ENCODE data around the gene CDH16. TPM values are rescaled to one million over a fixed set of nuclear protein-coding genes. Genes with fewer than 3 reads are reported as not detected.
"Not testable (repeated sequence)": the region's sequence is repeated elsewhere in the genome, so short reads cannot be mapped to it uniquely, and the experiment has no call there.

Gene CDH16
- polyA plus RNA-seq, 1 donor = 7.9 TPM

DNA sequence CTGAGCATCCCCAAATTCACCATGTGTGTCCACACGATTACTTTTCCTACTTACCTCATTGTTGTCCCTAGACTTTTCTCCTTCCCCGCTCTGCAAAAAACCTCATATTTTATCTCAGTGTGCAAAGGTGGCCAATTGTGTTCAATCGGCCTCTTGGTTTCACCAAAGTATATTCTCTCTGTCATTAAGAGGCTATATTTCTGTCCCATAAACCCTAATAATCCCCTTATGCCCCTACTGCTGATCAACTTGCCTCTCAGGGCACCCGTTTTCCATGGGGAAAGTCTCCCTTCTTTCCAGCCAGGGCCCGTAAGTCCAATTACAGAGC, 28.3 kb upstream of the CDH16 start:
- Histone ChIP-seq H3K4me1 (ENCODE audit: control insufficient read depth, insufficient read depth, low read length) (peaks cover 20% of the 10 kb centered on the region), H3K9me3 (ENCODE audit: control insufficient read depth, low read depth, low read length) (no peaks in the 10 kb centered on the region), H3K27me3 (ENCODE audit: control insufficient read depth, insufficient read depth, low read length) (peaks cover 22% of the 10 kb centered on the region), H3K36me3 (ENCODE audit: control insufficient read depth, insufficient read depth, low read length) (peaks cover 22% of the 10 kb centered on the region), H3K4me3 (ENCODE audit: low read length) (no peak overlapping the region), H3K27ac (ENCODE audit: low read length) (no peak overlapping the region)
- 80% methylated on average over 1 of the region's 5 CpGs for WGBS (ENCODE audit: insufficient coverage, low lambda C conversion rate)
- no peak for DNase-seq

DNA sequence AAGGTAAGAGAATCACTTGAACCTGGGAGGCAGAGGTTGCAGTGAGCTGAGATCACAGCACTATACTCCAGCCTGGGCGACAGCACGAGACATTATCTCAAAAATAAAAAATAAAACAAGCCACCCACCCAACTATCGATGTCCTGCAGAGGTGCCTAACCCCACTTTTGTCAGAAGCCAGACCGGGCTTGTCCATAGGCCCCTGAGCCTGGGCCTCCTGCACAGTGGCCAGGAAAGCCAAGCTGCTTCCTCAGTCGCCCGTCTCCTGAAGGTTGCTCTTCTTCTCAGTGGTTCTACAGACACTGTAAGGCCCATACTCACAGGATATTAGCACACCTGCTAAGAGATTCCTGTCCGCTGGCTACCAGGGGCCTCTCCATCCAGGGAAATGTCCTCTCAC, 27.9 kb upstream of the CDH16 start:
- Histone ChIP-seq H3K27ac (ENCODE audit: low read length) (no peak overlapping the region), H3K27me3 (ENCODE audit: control insufficient read depth, insufficient read depth, low read length) (peaks cover 22% of the 10 kb centered on the region), H3K4me1 (ENCODE audit: control insufficient read depth, insufficient read depth, low read length) (peaks cover 20% of the 10 kb centered on the region), H3K4me3 (ENCODE audit: low read length) (no peak overlapping the region), H3K36me3 (ENCODE audit: control insufficient read depth, insufficient read depth, low read length) (peaks cover 26% of the 10 kb centered on the region), H3K9me3 (ENCODE audit: control insufficient read depth, low read depth, low read length) (no peaks in the 10 kb centered on the region)
- DNase-seq = no peak
- WGBS (ENCODE audit: insufficient coverage, low lambda C conversion rate) = no CpG with 5 or more reads among the region's 7 CpGs

DNA sequence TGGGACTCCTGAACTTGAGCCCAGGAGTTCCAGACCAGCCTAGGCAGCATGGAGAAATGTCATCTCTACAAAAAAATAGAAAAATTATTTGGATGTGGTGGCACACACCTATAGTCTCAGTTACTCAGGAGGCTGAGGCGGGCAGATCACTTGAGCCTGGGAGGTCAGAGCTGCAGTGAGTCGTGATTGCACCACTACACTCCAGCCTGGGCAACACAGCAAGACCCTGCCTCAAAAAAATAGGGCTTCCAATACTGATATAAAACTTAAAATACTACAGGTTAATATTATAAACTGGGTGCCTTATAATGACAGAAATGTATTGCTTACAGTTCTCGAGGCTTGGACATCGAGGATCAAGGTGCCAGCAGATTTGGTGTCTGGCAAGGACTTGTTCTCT, 27.3 kb upstream of the CDH16 start:
- no peaks in the 10 kb centered on the region for H3K9me3 ChIP-seq (ENCODE audit: control insufficient read depth, low read depth, low read length)
- H3K27me3 ChIP-seq (ENCODE audit: control insufficient read depth, insufficient read depth, low read length) = peaks cover 22% of the 10 kb centered on the region
- no peak overlapping the region for H3K4me3 ChIP-seq (ENCODE audit: low read length)
- H3K4me1 ChIP-seq (ENCODE audit: control insufficient read depth, insufficient read depth, low read length) = peaks cover 20% of the 10 kb centered on the region
- H3K36me3 ChIP-seq (ENCODE audit: control insufficient read depth, insufficient read depth, low read length) = peaks cover 32% of the 10 kb centered on the region
- no CpG with 5 or more reads among the region's 4 CpGs for WGBS (ENCODE audit: insufficient coverage, low lambda C conversion rate)
- H3K27ac ChIP-seq (ENCODE audit: low read length) = no peak overlapping the region
- DNase-seq = no peak

DNA sequence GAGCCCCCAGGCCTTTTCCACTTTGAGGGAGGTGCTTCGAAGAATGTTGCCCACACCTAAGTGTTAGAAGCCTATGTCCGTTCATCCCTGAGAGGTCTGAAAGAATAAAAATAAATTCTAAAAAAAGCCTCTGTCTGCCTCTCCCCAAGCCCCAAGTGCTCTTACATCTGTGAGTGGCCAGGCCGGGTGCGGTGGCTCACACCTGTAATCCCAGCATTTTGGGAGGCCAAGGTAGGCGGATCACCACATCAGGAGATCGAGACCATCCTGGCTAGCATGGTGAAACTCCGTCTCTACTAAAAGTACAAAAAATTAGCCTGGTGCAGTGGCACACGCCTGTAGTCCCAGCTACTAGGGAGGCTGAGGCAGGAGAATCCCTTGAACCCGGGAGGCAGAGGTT, 26.3 kb upstream of the CDH16 start:
- not testable (repeated sequence) for H3K27ac ChIP-seq (ENCODE audit: low read length); H3K4me3 ChIP-seq (ENCODE audit: low read length); H3K9me3 ChIP-seq (ENCODE audit: control insufficient read depth, low read depth, low read length); DNase-seq
- 93% methylated on average over 3 of the region's 9 CpGs for WGBS (ENCODE audit: insufficient coverage, low lambda C conversion rate)
- peaks cover 41% of the 10 kb centered on the region for H3K36me3 ChIP-seq (ENCODE audit: control insufficient read depth, insufficient read depth, low read length)
- peaks cover 19% of the 10 kb centered on the region for H3K27me3 ChIP-seq (ENCODE audit: control insufficient read depth, insufficient read depth, low read length)
- peaks cover 20% of the 10 kb centered on the region for H3K4me1 ChIP-seq (ENCODE audit: control insufficient read depth, insufficient read depth, low read length)

DNA sequence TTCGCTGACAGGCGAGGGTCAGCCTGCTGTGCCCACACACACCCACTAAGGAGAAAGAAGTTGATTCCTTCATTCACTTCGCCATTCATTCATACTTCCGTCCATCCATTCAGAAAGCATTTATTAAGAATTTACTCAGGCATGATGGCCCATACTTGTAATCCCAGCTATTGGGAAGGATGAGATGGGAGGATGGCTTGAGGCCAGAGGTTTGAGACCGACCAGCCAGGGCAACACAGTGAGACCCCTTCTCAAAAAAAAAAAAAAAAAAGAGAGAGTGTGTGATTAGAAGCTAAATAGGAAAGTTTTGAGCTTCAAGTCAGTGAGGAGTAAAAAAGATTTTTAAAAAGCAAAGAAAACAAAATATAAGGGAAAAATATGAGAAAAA, 25.4 kb upstream of the CDH16 start:
- no peak for DNase-seq
- no peaks in the 10 kb centered on the region for H3K9me3 ChIP-seq (ENCODE audit: control insufficient read depth, low read depth, low read length)
- H3K27ac ChIP-seq (ENCODE audit: low read length) = no peak overlapping the region
- H3K4me3 ChIP-seq (ENCODE audit: low read length) = no peak overlapping the region
- peaks cover 11% of the 10 kb centered on the region for H3K27me3 ChIP-seq (ENCODE audit: control insufficient read depth, insufficient read depth, low read length)
- peaks cover 16% of the 10 kb centered on the region for H3K4me1 ChIP-seq (ENCODE audit: control insufficient read depth, insufficient read depth, low read length)
- WGBS (ENCODE audit: insufficient coverage, low lambda C conversion rate) = 100% methylated on average over 3 of the region's 5 CpGs
- H3K36me3 ChIP-seq (ENCODE audit: control insufficient read depth, insufficient read depth, low read length) = peaks cover 51% of the 10 kb centered on the region

DNA sequence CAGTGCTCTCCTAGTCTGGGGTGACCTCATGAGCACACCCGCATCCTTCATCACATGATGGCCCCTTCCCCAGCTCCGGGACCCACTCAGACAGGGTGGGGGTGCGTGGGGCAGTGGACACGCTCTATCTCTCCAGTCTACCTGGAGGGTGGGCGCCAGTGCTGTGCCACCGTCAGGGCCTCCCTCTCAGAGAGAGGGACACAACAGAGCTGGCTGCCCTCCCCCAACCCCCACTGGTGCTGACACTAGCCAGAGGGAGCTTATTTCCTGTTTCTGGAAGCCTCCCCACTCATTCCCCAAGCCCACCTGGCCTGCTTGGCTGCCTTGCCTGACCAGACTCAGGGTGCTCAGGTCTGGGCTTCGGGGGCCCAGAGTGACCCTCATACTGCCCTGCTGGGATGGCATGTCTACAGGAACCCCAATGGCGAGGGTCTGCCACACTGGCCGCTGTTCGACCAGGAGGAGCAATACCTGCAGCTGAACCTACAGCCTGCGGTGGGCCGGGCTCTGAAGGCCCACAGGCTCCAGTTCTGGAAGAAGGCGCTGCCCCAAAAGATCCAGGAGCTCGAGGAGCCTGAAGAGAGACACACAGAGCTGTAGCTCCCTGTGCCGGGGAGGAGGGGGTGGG, 24.9 kb upstream of the CDH16 start:
- Histone ChIP-seq H3K4me1 (ENCODE audit: control insufficient read depth, insufficient read depth, low read length) (peaks cover 11% of the 10 kb centered on the region), H3K9me3 (ENCODE audit: control insufficient read depth, low read depth, low read length) (no peaks in the 10 kb centered on the region), H3K36me3 (ENCODE audit: control insufficient read depth, insufficient read depth, low read length) (peaks cover 56% of the 10 kb centered on the region), H3K27me3 (ENCODE audit: control insufficient read depth, insufficient read depth, low read length) (peaks cover 6% of the 10 kb centered on the region), H3K4me3 (ENCODE audit: low read length) (no peak overlapping the region), H3K27ac (ENCODE audit: low read length) (no peak overlapping the region)
- WGBS (ENCODE audit: insufficient coverage, low lambda C conversion rate) = no CpG with 5 or more reads among the region's 15 CpGs
- no peak for DNase-seq

DNA sequence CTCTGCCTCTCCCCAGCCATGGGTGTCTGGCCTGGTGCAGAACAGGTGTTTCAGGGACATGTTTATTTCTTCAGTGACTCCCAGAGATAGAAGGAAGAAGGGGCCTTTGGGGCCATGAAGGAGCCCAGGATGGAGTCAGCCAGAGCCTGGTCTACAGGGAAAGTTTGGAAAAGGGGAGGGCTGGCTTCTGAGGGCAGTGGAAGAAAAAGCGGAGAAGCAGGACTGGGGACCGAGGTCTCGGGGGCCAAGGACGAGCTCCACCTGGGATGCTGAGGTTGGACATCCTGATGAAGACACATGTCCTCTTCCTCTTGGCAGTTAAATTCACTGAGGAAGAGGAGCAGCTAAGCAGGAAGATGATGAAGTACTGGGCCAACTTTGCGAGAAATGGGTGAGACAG, 24.3 kb upstream of the CDH16 start:
- H3K4me1 ChIP-seq (ENCODE audit: control insufficient read depth, insufficient read depth, low read length) = peaks cover 13% of the 10 kb centered on the region
- H3K4me3 ChIP-seq (ENCODE audit: low read length) = no peak overlapping the region
- H3K27ac ChIP-seq (ENCODE audit: low read length) = no peak overlapping the region
- H3K9me3 ChIP-seq (ENCODE audit: control insufficient read depth, low read depth, low read length) = no peaks in the 10 kb centered on the region
- no CpG with 5 or more reads among the region's 5 CpGs for WGBS (ENCODE audit: insufficient coverage, low lambda C conversion rate)
- peaks cover 61% of the 10 kb centered on the region for H3K36me3 ChIP-seq (ENCODE audit: control insufficient read depth, insufficient read depth, low read length)
- peaks cover under 1% of the 10 kb centered on the region for H3K27me3 ChIP-seq (ENCODE audit: control insufficient read depth, insufficient read depth, low read length)
- no peak for DNase-seq

DNA sequence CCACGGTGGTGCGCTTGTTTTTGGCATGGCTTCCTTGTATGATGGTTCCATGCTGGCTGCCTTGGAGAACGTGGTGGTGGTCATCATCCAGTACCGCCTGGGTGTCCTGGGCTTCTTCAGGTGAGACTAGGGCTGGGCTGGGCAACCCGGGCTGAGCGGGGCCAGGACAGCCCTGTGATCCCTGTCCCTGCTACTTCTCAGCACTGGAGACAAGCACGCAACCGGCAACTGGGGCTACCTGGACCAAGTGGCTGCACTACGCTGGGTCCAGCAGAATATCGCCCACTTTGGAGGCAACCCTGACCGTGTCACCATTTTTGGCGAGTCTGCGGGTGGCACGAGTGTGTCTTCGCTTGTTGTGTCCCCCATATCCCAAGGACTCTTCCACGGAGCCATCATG, 21.6 kb upstream of the CDH16 start:
- H3K27me3 ChIP-seq (ENCODE audit: control insufficient read depth, insufficient read depth, low read length) = no peaks in the 10 kb centered on the region
- no peak overlapping the region for H3K27ac ChIP-seq (ENCODE audit: low read length)
- no peak for DNase-seq
- no peak overlapping the region for H3K4me3 ChIP-seq (ENCODE audit: low read length)
- peaks cover 27% of the 10 kb centered on the region for H3K4me1 ChIP-seq (ENCODE audit: control insufficient read depth, insufficient read depth, low read length)
- WGBS (ENCODE audit: insufficient coverage, low lambda C conversion rate) = no CpG with 5 or more reads among the region's 16 CpGs
- no peaks in the 10 kb centered on the region for H3K9me3 ChIP-seq (ENCODE audit: control insufficient read depth, low read depth, low read length)
- peaks cover 66% of the 10 kb centered on the region for H3K36me3 ChIP-seq (ENCODE audit: control insufficient read depth, insufficient read depth, low read length)

DNA sequence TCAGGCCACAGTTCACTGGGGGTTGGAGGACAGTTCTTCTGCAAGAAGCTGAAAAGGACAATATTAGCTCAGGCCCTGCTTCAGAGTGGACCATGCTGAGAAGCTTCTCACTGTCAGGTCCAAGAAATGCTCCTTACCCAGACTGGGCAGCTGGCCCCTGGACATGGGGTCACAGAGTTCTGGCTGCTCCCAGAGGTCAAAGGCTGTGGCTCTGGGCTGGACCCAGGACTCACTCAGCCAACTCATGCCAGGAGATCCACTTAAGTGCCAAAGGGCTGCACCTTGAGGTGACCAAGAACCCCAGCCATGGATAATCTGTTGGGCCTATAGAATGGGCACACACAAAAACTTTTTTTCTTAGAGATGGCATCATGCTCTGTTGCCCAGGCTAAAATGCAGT, 20.7 kb upstream of the CDH16 start:
- H3K4me3 ChIP-seq (ENCODE audit: low read length) = no peak overlapping the region
- no peak for DNase-seq
- H3K36me3 ChIP-seq (ENCODE audit: control insufficient read depth, insufficient read depth, low read length) = peaks cover 66% of the 10 kb centered on the region
- no peaks in the 10 kb centered on the region for H3K9me3 ChIP-seq (ENCODE audit: control insufficient read depth, low read depth, low read length)
- H3K27ac ChIP-seq (ENCODE audit: low read length) = no peak overlapping the region
- no peaks in the 10 kb centered on the region for H3K27me3 ChIP-seq (ENCODE audit: control insufficient read depth, insufficient read depth, low read length)
- peaks cover 27% of the 10 kb centered on the region for H3K4me1 ChIP-seq (ENCODE audit: control insufficient read depth, insufficient read depth, low read length)

DNA sequence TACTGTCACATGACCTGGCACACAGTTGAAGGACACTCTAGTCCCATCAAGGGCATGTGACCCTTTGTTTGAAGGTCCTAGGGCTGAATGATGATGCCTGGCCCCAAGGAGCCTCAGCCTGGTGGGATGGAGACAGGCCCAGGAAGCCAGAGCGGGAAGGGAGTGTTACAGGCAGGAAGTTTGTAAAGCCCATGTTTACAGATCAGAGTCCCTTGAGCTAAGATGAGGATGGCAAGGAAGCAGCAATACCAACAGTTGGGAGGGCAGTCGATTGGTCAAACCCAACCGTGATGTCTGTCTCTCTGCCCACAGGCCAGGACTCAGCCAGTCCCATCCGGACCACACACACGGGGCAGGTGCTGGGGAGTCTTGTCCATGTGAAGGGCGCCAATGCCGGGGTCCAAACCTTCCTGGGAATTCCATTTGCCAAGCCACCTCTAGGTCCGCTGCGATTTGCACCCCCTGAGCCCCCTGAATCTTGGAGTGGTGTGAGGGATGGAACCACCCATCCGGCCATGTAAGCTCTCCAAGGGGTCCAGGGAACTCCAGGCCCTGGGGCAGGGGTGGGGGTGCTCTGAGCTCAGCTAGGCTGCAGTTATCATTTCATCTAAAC, 19.1 kb upstream of the CDH16 start:
- Histone ChIP-seq H3K9me3 (ENCODE audit: control insufficient read depth, low read depth, low read length) (no peaks in the 10 kb centered on the region), H3K4me3 (ENCODE audit: low read length) (no peak overlapping the region), H3K36me3 (ENCODE audit: control insufficient read depth, insufficient read depth, low read length) (peaks cover 53% of the 10 kb centered on the region), H3K27ac (ENCODE audit: low read length) (no peak overlapping the region), H3K4me1 (ENCODE audit: control insufficient read depth, insufficient read depth, low read length) (peaks cover 34% of the 10 kb centered on the region), H3K27me3 (ENCODE audit: control insufficient read depth, insufficient read depth, low read length) (no peaks in the 10 kb centered on the region)
- DNase-seq = no peak
- no CpG with 5 or more reads among the region's 10 CpGs for WGBS (ENCODE audit: insufficient coverage, low lambda C conversion rate)

DNA sequence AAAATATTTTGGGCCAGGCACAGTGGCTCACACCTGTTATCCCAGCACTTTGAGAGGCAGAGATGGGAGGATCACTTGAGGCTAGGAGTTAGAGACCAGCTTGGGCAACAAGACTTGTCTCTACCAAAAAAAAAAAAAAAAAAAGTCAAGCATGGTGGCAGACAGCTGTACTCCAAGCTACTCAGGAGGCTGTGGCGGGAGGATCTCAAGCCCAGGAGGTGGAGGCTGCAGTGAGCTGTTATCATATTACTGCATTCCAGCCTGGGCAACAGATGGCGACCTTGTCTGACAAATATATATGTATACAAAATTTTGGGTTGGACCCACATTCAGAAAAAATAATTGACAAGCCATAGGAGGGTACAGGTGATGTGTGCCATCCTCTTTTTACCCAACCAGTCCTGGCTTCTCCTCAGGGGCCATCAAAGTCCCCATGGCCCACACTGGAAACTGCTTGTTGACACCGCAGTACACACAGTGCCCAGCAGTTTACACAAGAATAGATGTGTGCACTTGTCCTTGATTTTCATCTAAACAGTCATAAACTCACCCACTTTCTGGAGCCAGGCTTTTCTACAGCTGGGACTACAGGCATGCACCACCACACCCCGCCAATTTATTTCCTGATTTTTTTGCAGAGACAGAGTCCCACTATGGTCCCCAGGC, 18.3 kb upstream of the CDH16 start:
- no CpG with 5 or more reads among the region's 4 CpGs for WGBS (ENCODE audit: insufficient coverage, low lambda C conversion rate)
- peaks cover 51% of the 10 kb centered on the region for H3K36me3 ChIP-seq (ENCODE audit: control insufficient read depth, insufficient read depth, low read length)
- H3K9me3 ChIP-seq (ENCODE audit: control insufficient read depth, low read depth, low read length) = no peaks in the 10 kb centered on the region
- peaks cover 41% of the 10 kb centered on the region for H3K4me1 ChIP-seq (ENCODE audit: control insufficient read depth, insufficient read depth, low read length)
- H3K27ac ChIP-seq (ENCODE audit: low read length) = peak overlapping the region; percentile 96
- peak overlapping the region; percentile 93 for H3K4me3 ChIP-seq (ENCODE audit: low read length)
- H3K27me3 ChIP-seq (ENCODE audit: control insufficient read depth, insufficient read depth, low read length) = no peaks in the 10 kb centered on the region
- no peak for DNase-seq

All from large intestine (tissue), 3 donors.